ENCODE data around the gene FUT3. TPM values are rescaled to one million over a fixed set of nuclear protein-coding genes. Genes with fewer than 3 reads are reported as not detected.

FUT3 gene
- total and polyA plus RNA-seq, 2 of the 4 experiments (the other 2 are of a cell fraction) = not detected

GRCh38 chr19:5889288-5889971, 38.2 kb upstream of the FUT3 start:
- H4K5ac ChIP-seq (ENCODE audit: low read depth, low read length) = peak overlapping the region; percentile 26
- peak overlapping the region; percentile 90 for H3K14ac ChIP-seq (replicated peaks; ENCODE audit: low read depth, low read length)
- in situ Hi-C loops (cut with MboI; ENCODE audit: low sequenced_read_pairs) = no loop called here
- peak overlapping the region; percentile 90 for H4K91ac ChIP-seq (ENCODE audit: insufficient read depth, low read depth, low read length)
- H3K9me1 ChIP-seq (ENCODE audit: insufficient read depth, low read length) = 0 out of 2 replicates have a peak, but pooled peaks cover 3% of the 10 kb centered on the region
- ChIA-PET POLR2A (ENCODE audit: unreplicated experiment) (no interaction called here), CTCF (interaction anchor here (4.6 kb wide), 1 partner anchor 85 kb away, joined by 37 read pairs; the partner anchor contains the start of gene NRTN)
- ATAC-seq (ENCODE audit: low read depth) (peak; percentile 65), DNase-seq (peak; percentile 70)
- H3K79me1 ChIP-seq (ENCODE audit: low read depth in 1 of 2, low read length in 2 of 2) = no peaks in the 10 kb centered on the region
- intact Hi-C loops (cut with micrococcal nuclease) = no loop called here
- peak overlapping the region; percentile 87 for H2AFZ ChIP-seq (replicated peaks; ENCODE audit: low read length, poor library complexity)
- H2BK5ac ChIP-seq (ENCODE audit: low read depth, low read length, poor library complexity, severe bottlenecking) = peak overlapping the region; percentile 47
- dilution Hi-C loops (cut with HindIII; ENCODE audit: low sequenced_read_pairs, unreplicated experiment) = no loop called here
- H3K18ac ChIP-seq (ENCODE audit: low read depth, low read length) = peak overlapping the region; percentile 81
- no peaks in the 10 kb centered on the region for H3K9me3 ChIP-seq (ENCODE audit: control insufficient read depth, insufficient read depth, low read length)
- BruUV-seq (replicated peaks) = no TSS peak
- peak overlapping the region; percentile 67 for H3K27ac ChIP-seq (ENCODE audit: insufficient read depth, low read length)
- H3K36me3 ChIP-seq (ENCODE audit: control insufficient read depth, insufficient read depth, low read length) = peaks cover 2% of the 10 kb centered on the region; the same call in 1 of the 2 replicates
- peak overlapping the region; percentile 29; the same call in 1 of the 2 replicates for H3K9ac ChIP-seq (ENCODE audit: low read depth, low read length)
- no peaks in the 10 kb centered on the region for H4K20me1 ChIP-seq (ENCODE audit: insufficient read depth, low read length)
- H2BK20ac ChIP-seq (ENCODE audit: low read depth, low read length) = peak overlapping the region; percentile 95
- peak overlapping the region; percentile 97 for H2BK120ac ChIP-seq (ENCODE audit: low read depth, low read length)
- H3K23ac ChIP-seq (ENCODE audit: low read depth, low read length) = peak overlapping the region; percentile 60; the same call in 1 of the 2 replicates
- TF ChIP-seq MAFK (IDR thresholded peaks at IDR 0.05; ENCODE audit: low read depth, low read length) (no peak), CTCF (conservative IDR thresholded peaks at IDR 0.05; ENCODE audit: low read depth, low read length) (no peak), BHLHE40 (IDR thresholded peaks at IDR 0.05; ENCODE audit: low read depth, low read length) (peak; percentile 81), MAZ (IDR thresholded peaks at IDR 0.05; ENCODE audit: borderline replicate concordance, low read depth, low read length) (0 out of 2 replicates have a peak, but pooled peaks have one; percentile 9)
- TF ChIP-seq, protein P1, sequence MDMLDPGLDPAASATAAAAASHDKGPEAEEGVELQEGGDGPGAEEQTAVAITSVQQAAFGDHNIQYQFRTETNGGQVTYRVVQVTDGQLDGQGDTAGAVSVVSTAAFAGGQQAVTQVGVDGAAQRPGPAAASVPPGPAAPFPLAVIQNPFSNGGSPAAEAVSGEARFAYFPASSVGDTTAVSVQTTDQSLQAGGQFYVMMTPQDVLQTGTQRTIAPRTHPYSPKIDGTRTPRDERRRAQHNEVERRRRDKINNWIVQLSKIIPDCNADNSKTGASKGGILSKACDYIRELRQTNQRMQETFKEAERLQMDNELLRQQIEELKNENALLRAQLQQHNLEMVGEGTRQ (IDR thresholded peaks at IDR 0.05; ENCODE audit: low read depth, low read length) = peak; percentile 78
- peak overlapping the region; percentile 85 for H2AK9ac ChIP-seq (replicated peaks; ENCODE audit: low read depth, low read length, poor library complexity)
- 19% methylated on average over 7 of the region's 17 CpGs; no CpG with 5 or more reads in 1 of the 2 experiments for WGBS, 2 experiments (ENCODE audit: extremely low coverage in 2 of 2, insufficient read length in 1 of 2)
- H3K27me3 ChIP-seq (ENCODE audit: control insufficient read depth, insufficient read depth, low read length) = no peaks in the 10 kb centered on the region
- peak overlapping the region; percentile 93 for H3K4ac ChIP-seq (ENCODE audit: low read depth, low read length)
- peak overlapping the region; percentile 28 to 93; a peak in 3 of 4 replicates for H4K8ac ChIP-seq (ENCODE audit: low read depth in 2 of 2, low read length in 2 of 2)
- H3K4me2 ChIP-seq (ENCODE audit: low read depth, low read length) = peak overlapping the region; percentile 48
- no peak overlapping the region for H3K4me3 ChIP-seq (ENCODE audit: insufficient read depth, low read depth, low read length)
- peak overlapping the region; percentile 83; the same call in 2 of the 3 replicates for H2BK15ac ChIP-seq (ENCODE audit: low read depth, low read length)
- peaks cover 19% of the 10 kb centered on the region for H3K4me1 ChIP-seq (ENCODE audit: control insufficient read depth, insufficient read depth, low read length)
- peak overlapping the region; percentile 82 for H2AK5ac ChIP-seq (ENCODE audit: low read depth, low read length)
- no peak overlapping the region; the same call in 1 of the 2 replicates for H3K56ac ChIP-seq (ENCODE audit: extremely low read depth, insufficient read depth, low read length)
